ENCODE results near the gene PTGDS.

Gene PTGDS

GRCh38 chr9:136947955-136948510 is 29.3 kb upstream of the PTGDS start:
- TF ChIP-seq JUND (IDR thresholded peaks at IDR 0.05; ENCODE audit: low read depth): no peak
- in situ Hi-C loops (cut with HindIII; ENCODE audit: low pct_unique_long_range_greater_than_20kb, low sequenced_read_pairs): no loop called here
- DNase-seq (ENCODE audit: low read depth in 1 of 2, low spot score in 1 of 2): peak in 1 of 2 experiments; percentile 61

GRCh38 chr9:136949239-136949816 is 28.0 kb upstream of the PTGDS start:
- in situ Hi-C loops (cut with HindIII; ENCODE audit: low pct_unique_long_range_greater_than_20kb, low sequenced_read_pairs): no loop called here
- TF ChIP-seq JUND (IDR thresholded peaks at IDR 0.05; ENCODE audit: low read depth): no peak
- no peak for DNase-seq (ENCODE audit: low read depth in 1 of 2, low spot score in 1 of 2)

GRCh38 chr9:136949817-136950655 is 27.3 kb upstream of the PTGDS start:
- DNase-seq (ENCODE audit: low read depth in 1 of 2, low spot score in 1 of 2): peak; percentile 99 to 100
- no peak for TF ChIP-seq JUND (IDR thresholded peaks at IDR 0.05; ENCODE audit: low read depth)
- in situ Hi-C loops (cut with HindIII; ENCODE audit: low pct_unique_long_range_greater_than_20kb, low sequenced_read_pairs): no loop called here

GRCh38 chr9:136950656-136951276 is 26.5 kb upstream of the PTGDS start:
- in situ Hi-C loops (cut with HindIII; ENCODE audit: low pct_unique_long_range_greater_than_20kb, low sequenced_read_pairs): no loop called here
- TF ChIP-seq JUND (IDR thresholded peaks at IDR 0.05; ENCODE audit: low read depth): no peak
- DNase-seq (ENCODE audit: low read depth in 1 of 2, low spot score in 1 of 2): peak in 1 of 2 experiments; percentile 61

- no peak for DNase-seq (ENCODE audit: low read depth in 1 of 2, low spot score in 1 of 2)
- TF ChIP-seq JUND (IDR thresholded peaks at IDR 0.05; ENCODE audit: low read depth): no peak
- in situ Hi-C loops (cut with HindIII; ENCODE audit: low pct_unique_long_range_greater_than_20kb, low sequenced_read_pairs): no loop called here
These were observed 25.6 kb upstream of the PTGDS start, which contains the start of gene LCN12 for GRCh38 chr9:136951541-136952320. TSS of gene LCN12 (plus strand) at chr9:136952273. CDS start at chr9:136952328, 55 bp downstream.

- no peak for DNase-seq (ENCODE audit: low read depth in 1 of 2, low spot score in 1 of 2)
- TF ChIP-seq JUND (IDR thresholded peaks at IDR 0.05; ENCODE audit: low read depth): no peak
- in situ Hi-C loops (cut with HindIII; ENCODE audit: low pct_unique_long_range_greater_than_20kb, low sequenced_read_pairs): no loop called here
These were observed 24.9 kb upstream of the PTGDS start for GRCh38 chr9:136952321-136952850.

- DNase-seq (ENCODE audit: low read depth in 1 of 2, low spot score in 1 of 2): no peak
- no peak for TF ChIP-seq JUND (IDR thresholded peaks at IDR 0.05; ENCODE audit: low read depth)
- in situ Hi-C loops (cut with HindIII; ENCODE audit: low pct_unique_long_range_greater_than_20kb, low sequenced_read_pairs): no loop called here
These were observed 24.2 kb upstream of the PTGDS start for GRCh38 chr9:136952876-136953770.

GRCh38 chr9:136953771-136954269 is 23.5 kb upstream of the PTGDS start:
- no peak for TF ChIP-seq JUND (IDR thresholded peaks at IDR 0.05; ENCODE audit: low read depth)
- in situ Hi-C loops (cut with HindIII; ENCODE audit: low pct_unique_long_range_greater_than_20kb, low sequenced_read_pairs): no loop called here

GRCh38 chr9:136954270-136955083 is 22.8 kb upstream of the PTGDS start:
- no peak for TF ChIP-seq JUND (IDR thresholded peaks at IDR 0.05; ENCODE audit: low read depth)
- no peak for DNase-seq (ENCODE audit: low read depth in 1 of 2, low spot score in 1 of 2)
- in situ Hi-C loops (cut with HindIII; ENCODE audit: low pct_unique_long_range_greater_than_20kb, low sequenced_read_pairs): no loop called here

More at GRCh38 chr9:136953771-136954269, 23.5 kb upstream of the PTGDS start:
- DNase-seq (ENCODE audit: low read depth in 1 of 2, low spot score in 1 of 2): no peak

Data from T47D (cell line).